Duodenal mucosa (tissue), 2 donors: ENCODE results near the gene POMT2.
"Not testable (repeated sequence)": the region's sequence is repeated elsewhere in the genome, so short reads cannot be mapped to it uniquely, and the experiment has no call there.

ENCODE experiments used
- H3K27ac ChIP-seq: one replicate; pipeline ENCODE4 v1.7.0; 2013; ENCODE audit warnings: low read depth, low read length
- H3K27me3 ChIP-seq, 2 donors: one replicate each; pipeline ENCODE4 v1.7.0; 2013; ENCODE audit warnings: low read length in 2 of 2, control low read depth in 1 of 2; ENCODE audit not compliant: insufficient read depth in 2 of 2, control insufficient read depth in 1 of 2
- H3K36me3 ChIP-seq, 2 donors: one replicate each; pipeline ENCODE4 v1.7.0; 2013; ENCODE audit warnings: low read length in 2 of 2, control low read depth in 1 of 2; ENCODE audit not compliant: insufficient read depth in 2 of 2, control insufficient read depth in 1 of 2
- H3K4me1 ChIP-seq, 2 donors: one replicate each; pipeline ENCODE4 v1.7.0; 2013; ENCODE audit warnings: low read length in 2 of 2, control low read depth in 1 of 2; ENCODE audit not compliant: insufficient read depth in 2 of 2, control insufficient read depth in 1 of 2
- H3K4me3 ChIP-seq, 2 donors: one replicate each; pipeline ENCODE4 v1.7.0; 2013; ENCODE audit warnings: low read length in 2 of 2, low read depth in 1 of 2
- H3K9ac ChIP-seq, 2 donors: one replicate each; pipeline ENCODE4 v1.7.0; 2013; ENCODE audit warnings: low read length in 2 of 2, low read depth in 1 of 2
- H3K9me3 ChIP-seq, 2 donors: one replicate each; pipeline ENCODE4 v1.7.0; 2013; ENCODE audit warnings: low read length in 2 of 2, control low read depth in 1 of 2; ENCODE audit not compliant: control insufficient read depth in 1 of 2

The POMT2 gene

GRCh38 chr14:77284066-77284465 is 36.6 kb downstream of the POMT2 start:
- H3K27me3 ChIP-seq = no peaks in the 10 kb centered on the region

GRCh38 chr14:77281852-77282410 is 38.8 kb downstream of the POMT2 start:
- peaks cover 32 to 61% of the 10 kb centered on the region in 2 donors for H3K36me3 ChIP-seq

More at GRCh38 chr14:77284066-77284465, 36.6 kb downstream of the POMT2 start:
- peaks cover 27 to 55% of the 10 kb centered on the region in 2 donors for H3K36me3 ChIP-seq
- no peak overlapping the region for H3K4me3 ChIP-seq
- no peak overlapping the region for H3K27ac ChIP-seq
- H3K9ac ChIP-seq = no peak overlapping the region
- no peaks in the 10 kb centered on the region for H3K4me1 ChIP-seq
- no peaks in the 10 kb centered on the region for H3K9me3 ChIP-seq

GRCh38 chr14:77280921-77281320 is 39.8 kb downstream of the POMT2 start:
- H3K27ac ChIP-seq, H3K4me3 ChIP-seq, H3K27me3 ChIP-seq, H3K9me3 ChIP-seq, H3K4me1 ChIP-seq, H3K9ac ChIP-seq: not testable (repeated sequence)
- H3K36me3 ChIP-seq = peaks cover 32 to 58% of the 10 kb centered on the region in 2 donors

More at GRCh38 chr14:77281852-77282410, 38.8 kb downstream of the POMT2 start:
- Histone ChIP-seq H3K4me1 (no peaks in the 10 kb centered on the region), H3K9ac (no peak overlapping the region), H3K27me3 (no peaks in the 10 kb centered on the region), H3K27ac (no peak overlapping the region), H3K9me3 (no peaks in the 10 kb centered on the region), H3K4me3 (no peak overlapping the region)

- H3K36me3 ChIP-seq = peaks cover 27 to 46% of the 10 kb centered on the region in 2 donors
These were observed 41.0 kb downstream of the POMT2 start for GRCh38 chr14:77279719-77280118.

GRCh38 chr14:77278461-77279230 is 42.0 kb downstream of the POMT2 start:
- no peak overlapping the region for H3K9ac ChIP-seq
- H3K4me1 ChIP-seq = no peaks in the 10 kb centered on the region
- no peak overlapping the region for H3K4me3 ChIP-seq
- no peaks in the 10 kb centered on the region for H3K9me3 ChIP-seq
- H3K36me3 ChIP-seq = peaks cover 16 to 35% of the 10 kb centered on the region in 2 donors
- H3K27me3 ChIP-seq = no peaks in the 10 kb centered on the region
- no peak overlapping the region for H3K27ac ChIP-seq

More at GRCh38 chr14:77279719-77280118, 41.0 kb downstream of the POMT2 start:
- Histone ChIP-seq H3K9ac (no peak overlapping the region), H3K27me3 (no peaks in the 10 kb centered on the region), H3K4me3 (no peak overlapping the region), H3K4me1 (no peaks in the 10 kb centered on the region), H3K9me3 (no peaks in the 10 kb centered on the region), H3K27ac (no peak overlapping the region)

GRCh38 chr14:77276959-77277358 is 43.7 kb downstream of the POMT2 start:
- Histone ChIP-seq H3K27ac (no peak overlapping the region), H3K36me3 (peaks cover 11 to 26% of the 10 kb centered on the region in 2 donors), H3K9ac (no peak overlapping the region)

GRCh38 chr14:77276295-77276935 is 44.3 kb downstream of the POMT2 start:
- H3K9me3 ChIP-seq = no peaks in the 10 kb centered on the region
- no peak overlapping the region for H3K9ac ChIP-seq
- H3K4me1 ChIP-seq = no peaks in the 10 kb centered on the region
- H3K27ac ChIP-seq = no peak overlapping the region
- no peak overlapping the region for H3K4me3 ChIP-seq
- peaks cover 11 to 26% of the 10 kb centered on the region in 2 donors for H3K36me3 ChIP-seq
- H3K27me3 ChIP-seq = peaks cover under 1 to 2% of the 10 kb centered on the region in 2 donors

More at GRCh38 chr14:77276959-77277358, 43.7 kb downstream of the POMT2 start:
- H3K4me1 ChIP-seq = no peaks in the 10 kb centered on the region
- H3K27me3 ChIP-seq = no peaks in the 10 kb centered on the region
- no peak overlapping the region for H3K4me3 ChIP-seq
- no peaks in the 10 kb centered on the region for H3K9me3 ChIP-seq

GRCh38 chr14:77275601-77276017 is 45.1 kb downstream of the POMT2 start:
- no peaks in the 10 kb centered on the region for H3K9me3 ChIP-seq
- H3K27me3 ChIP-seq = peaks cover 4 to 5% of the 10 kb centered on the region in 2 donors
- no peaks in the 10 kb centered on the region for H3K4me1 ChIP-seq
- H3K27ac ChIP-seq = no peak overlapping the region
- no peak overlapping the region for H3K4me3 ChIP-seq
- peaks cover 11 to 26% of the 10 kb centered on the region in 2 donors for H3K36me3 ChIP-seq
- H3K9ac ChIP-seq = no peak overlapping the region

- Histone ChIP-seq H3K27ac (no peak overlapping the region), H3K36me3 (peaks cover 9 to 22% of the 10 kb centered on the region in 2 donors), H3K9ac (no peak overlapping the region)
These were observed 45.6 kb downstream of the POMT2 start for GRCh38 chr14:77275041-77275580.

GRCh38 chr14:77273796-77274195 is 46.9 kb downstream of the POMT2 start:
- peaks cover 9 to 10% of the 10 kb centered on the region in 2 donors for H3K27me3 ChIP-seq
- no peak overlapping the region for H3K9ac ChIP-seq

More at GRCh38 chr14:77275041-77275580, 45.6 kb downstream of the POMT2 start:
- H3K4me1 ChIP-seq = no peaks in the 10 kb centered on the region
- no peak overlapping the region for H3K4me3 ChIP-seq
- H3K27me3 ChIP-seq = peaks cover 4 to 5% of the 10 kb centered on the region in 2 donors
- no peaks in the 10 kb centered on the region for H3K9me3 ChIP-seq

More at GRCh38 chr14:77273796-77274195, 46.9 kb downstream of the POMT2 start:
- H3K36me3 ChIP-seq = peaks cover 5 to 10% of the 10 kb centered on the region in 2 donors
- no peaks in the 10 kb centered on the region for H3K4me1 ChIP-seq
- H3K27ac ChIP-seq = no peak overlapping the region
- no peaks in the 10 kb centered on the region for H3K9me3 ChIP-seq
- H3K4me3 ChIP-seq = no peak overlapping the region
